Ovary (tissue), 1 donor: ENCODE results near the gene CCDC91.

ENCODE experiments used
- EP300 ChIP-seq: sonication (generic); formaldehyde crosslinking; IDR thresholded peaks from one replicate; pipeline ENCODE4 v1.6.1; 2017; ENCODE audit warnings: antibody characterized with exemption
- POLR2A ChIP-seq: fragments of 450-650 bp; IDR thresholded peaks from one replicate; pipeline ENCODE4 v1.6.1; 2017; ENCODE audit warnings: antibody characterized with exemption, mild to moderate bottlenecking, moderate library complexity

- TF ChIP-seq EP300 (peak; percentile 4), POLR2A (no peak)
Observed at GRCh38 chr12:28191051-28192048, 1.1 kb downstream of the CCDC91 start.
